ENCODE data around the gene HBG1.

The HBG1 gene

GRCh38 chr11:5240458-5240857, 9.2 kb downstream of the HBG1 start:
- Histone ChIP-seq H2AFZ (ENCODE audit: low read length) (no peak overlapping the region), H3K4me2 (ENCODE audit: low read depth, low read length, poor library complexity, severe bottlenecking) (no peak overlapping the region)

GRCh38 chr11:5240056-5240455, 9.6 kb downstream of the HBG1 start:
- Histone ChIP-seq H4K20me1 (ENCODE audit: insufficient read depth, low read length, poor library complexity, severe bottlenecking) (no peaks in the 10 kb centered on the region), H3K4me3 (ENCODE audit: low read length, poor library complexity, severe bottlenecking) (no peak overlapping the region), H3K9me3 (ENCODE audit: insufficient read depth, low read depth, low read length) (no peaks in the 10 kb centered on the region), H3K9ac (ENCODE audit: low read depth, low read length, poor library complexity, severe bottlenecking) (no peak overlapping the region), H3F3A (ENCODE audit: low read depth) (no peaks in the 10 kb centered on the region), H3K9me2 (replicated peaks; ENCODE audit: low read depth, low read length) (no peaks in the 10 kb centered on the region), H3K27me3 (ENCODE audit: insufficient read depth, low read length, poor library complexity, severe bottlenecking) (no peaks in the 10 kb centered on the region), H3K4me2 (ENCODE audit: low read depth, low read length, poor library complexity, severe bottlenecking) (no peak overlapping the region), H3K4me1 (ENCODE audit: insufficient read depth, low read length, poor library complexity, severe bottlenecking) (no peaks in the 10 kb centered on the region), H3K36me3 (ENCODE audit: insufficient read depth, low read length) (no peaks in the 10 kb centered on the region), H2AFZ (ENCODE audit: low read length) (no peak overlapping the region), H3K79me2 (ENCODE audit: insufficient read depth, low read length) (no peaks in the 10 kb centered on the region)
- TF ChIP-seq CTCF (conservative IDR thresholded peaks at IDR 0.05; ENCODE audit: low read length) (no peak), EZH2phosphoT487 (IDR thresholded peaks at IDR 0.05; ENCODE audit: borderline replicate concordance) (no peak)

More at GRCh38 chr11:5240458-5240857, 9.2 kb downstream of the HBG1 start:
- Histone ChIP-seq H3K79me2 (ENCODE audit: insufficient read depth, low read length) (no peaks in the 10 kb centered on the region), H3K9me2 (replicated peaks; ENCODE audit: low read depth, low read length) (no peaks in the 10 kb centered on the region), H4K20me1 (ENCODE audit: insufficient read depth, low read length, poor library complexity, severe bottlenecking) (no peaks in the 10 kb centered on the region), H3K9me3 (ENCODE audit: insufficient read depth, low read depth, low read length) (no peaks in the 10 kb centered on the region), H3K4me1 (ENCODE audit: insufficient read depth, low read length, poor library complexity, severe bottlenecking) (peaks cover 4% of the 10 kb centered on the region), H3K27me3 (ENCODE audit: insufficient read depth, low read length, poor library complexity, severe bottlenecking) (no peaks in the 10 kb centered on the region), H3K9ac (ENCODE audit: low read depth, low read length, poor library complexity, severe bottlenecking) (no peak overlapping the region), H3K36me3 (ENCODE audit: insufficient read depth, low read length) (no peaks in the 10 kb centered on the region), H3K4me3 (ENCODE audit: low read length, poor library complexity, severe bottlenecking) (no peak overlapping the region), H3F3A (ENCODE audit: low read depth) (no peaks in the 10 kb centered on the region)
- TF ChIP-seq CTCF (conservative IDR thresholded peaks at IDR 0.05; ENCODE audit: low read length) = no peak
- TF ChIP-seq EZH2phosphoT487 (IDR thresholded peaks at IDR 0.05; ENCODE audit: borderline replicate concordance) = no peak

GRCh38 chr11:5239046-5239445, 10.6 kb downstream of the HBG1 start:
- no peak overlapping the region for H2AFZ ChIP-seq (ENCODE audit: low read length)
- no peak overlapping the region for H3K9ac ChIP-seq (ENCODE audit: low read depth, low read length, poor library complexity, severe bottlenecking)
- H3K9me2 ChIP-seq (replicated peaks; ENCODE audit: low read depth, low read length) = no peaks in the 10 kb centered on the region
- H3K4me3 ChIP-seq (ENCODE audit: low read length, poor library complexity, severe bottlenecking) = no peak overlapping the region
- H3K27me3 ChIP-seq (ENCODE audit: insufficient read depth, low read length, poor library complexity, severe bottlenecking) = no peaks in the 10 kb centered on the region
- H3F3A ChIP-seq (ENCODE audit: low read depth) = no peaks in the 10 kb centered on the region
- TF ChIP-seq CTCF (conservative IDR thresholded peaks at IDR 0.05; ENCODE audit: low read length) (no peak), EZH2phosphoT487 (IDR thresholded peaks at IDR 0.05; ENCODE audit: borderline replicate concordance) (no peak)
- H4K20me1 ChIP-seq (ENCODE audit: insufficient read depth, low read length, poor library complexity, severe bottlenecking) = no peaks in the 10 kb centered on the region
- no peaks in the 10 kb centered on the region for H3K9me3 ChIP-seq (ENCODE audit: insufficient read depth, low read depth, low read length)
- H3K79me2 ChIP-seq (ENCODE audit: insufficient read depth, low read length) = no peaks in the 10 kb centered on the region
- no peaks in the 10 kb centered on the region for H3K36me3 ChIP-seq (ENCODE audit: insufficient read depth, low read length)
- no peaks in the 10 kb centered on the region for H3K4me1 ChIP-seq (ENCODE audit: insufficient read depth, low read length, poor library complexity, severe bottlenecking)
- H3K4me2 ChIP-seq (ENCODE audit: low read depth, low read length, poor library complexity, severe bottlenecking) = no peak overlapping the region

All from Loucy (cell line).